NB4 (cell line): ENCODE data around the gene PCDH17.

Experiments
- DNase-seq: peaks from one replicate; pipeline ENCODE4 v3.0.0; 2010; ENCODE audit warnings: low read depth
- H3K4me3 ChIP-seq: one replicate; pipeline ENCODE4 v1.5.1; 2011; ENCODE audit warnings: mild to moderate bottlenecking, low read depth, low read length, moderate library complexity
- CTCF ChIP-seq: IDR thresholded peaks from one replicate; pipeline ENCODE4 v1.5.1; 2012; ENCODE audit warnings: low read depth, low read length
- MYC ChIP-seq: IDR thresholded peaks from 2 replicates; pipeline ENCODE4 v1.6.1; 2011; ENCODE audit warnings: low read depth, low read length
- POLR2A ChIP-seq: IDR thresholded peaks from 2 replicates; pipeline ENCODE4 v1.6.1; 2011; ENCODE audit warnings: mild to moderate bottlenecking; ENCODE audit not compliant: insufficient read length; ENCODE audit errors: extremely low read depth
- TF ChIP-seq, protein P1 (sequence below): IDR thresholded peaks from 2 replicates; pipeline ENCODE4 v1.6.1; 2011; ENCODE audit warnings: low read depth, low read length

The PCDH17 gene

DNA sequence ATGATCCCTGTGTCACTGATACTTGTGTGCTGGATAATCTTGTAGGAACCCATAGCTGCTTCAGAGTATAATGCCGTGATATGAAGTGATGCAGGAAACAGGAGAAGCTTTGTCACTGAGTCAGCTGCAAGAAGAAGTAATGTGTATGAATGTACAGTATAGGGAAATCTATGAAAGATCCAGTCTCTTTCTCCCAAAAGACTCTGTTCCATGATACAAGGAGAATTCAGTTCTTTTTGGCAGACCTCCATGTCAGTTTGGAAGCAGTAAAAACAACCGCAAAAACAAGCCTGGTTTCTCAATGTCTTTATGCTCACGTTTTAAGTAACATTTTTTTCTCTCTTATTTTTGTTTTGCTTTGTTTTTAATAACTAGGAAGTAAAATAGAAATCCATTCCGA is 33.9 kb downstream of the PCDH17 start:
- no peak overlapping the region for H3K4me3 ChIP-seq
- DNase-seq, result no peak
- TF ChIP-seq CTCF, result no peak
- no peak for TF ChIP-seq MYC
- TF ChIP-seq, protein P1, sequence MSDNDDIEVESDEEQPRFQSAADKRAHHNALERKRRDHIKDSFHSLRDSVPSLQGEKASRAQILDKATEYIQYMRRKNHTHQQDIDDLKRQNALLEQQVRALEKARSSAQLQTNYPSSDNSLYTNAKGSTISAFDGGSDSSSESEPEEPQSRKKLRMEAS, result no peak
- TF ChIP-seq POLR2A, result no peak

DNA sequence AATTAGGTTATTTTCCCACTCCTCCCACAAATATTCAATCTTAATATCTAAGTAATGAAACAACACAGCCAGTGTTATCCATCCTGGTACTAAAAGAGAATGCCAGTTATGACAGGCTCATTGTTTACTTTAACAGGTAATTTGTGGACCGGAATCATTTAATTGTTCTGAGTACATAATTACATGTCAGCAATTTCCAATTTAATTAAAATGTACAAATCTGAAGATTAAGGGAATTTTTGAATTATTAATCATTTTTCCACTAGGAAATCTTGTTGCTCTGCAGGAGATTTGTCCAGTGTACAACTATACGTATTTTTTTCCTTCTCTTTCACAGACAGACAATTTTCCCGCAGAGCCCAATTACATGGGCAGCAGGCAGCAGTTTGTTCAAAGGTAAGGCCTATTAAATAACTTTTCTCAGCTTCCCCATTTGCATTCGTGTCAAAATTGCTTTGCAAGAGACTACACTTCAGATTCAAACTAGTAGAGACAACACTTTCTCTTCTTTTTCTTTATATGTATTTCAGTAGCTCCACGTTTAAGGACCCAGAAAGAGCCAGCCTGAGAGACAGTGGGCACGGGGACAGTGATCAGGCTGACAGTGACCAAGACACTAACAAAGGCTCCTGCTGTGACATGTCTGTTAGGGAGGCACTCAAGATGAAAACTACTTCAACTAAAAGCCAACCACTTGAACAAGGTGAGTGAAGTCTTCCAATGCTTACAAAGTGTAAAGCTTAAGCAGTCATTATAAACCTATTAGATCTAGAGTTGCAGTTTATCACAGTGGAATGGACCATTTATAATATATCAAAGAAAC is 34.8 kb downstream of the PCDH17 start:
- DNase-seq, result no peak
- no peak overlapping the region for H3K4me3 ChIP-seq
- TF ChIP-seq CTCF, result no peak
- no peak for TF ChIP-seq MYC
- TF ChIP-seq, protein P1, result no peak
- no peak for TF ChIP-seq POLR2A

- DNase-seq, result no peak
- no peak for TF ChIP-seq CTCF
- TF ChIP-seq MYC, result no peak
- TF ChIP-seq, protein P1, result no peak
- no peak for TF ChIP-seq POLR2A
- H3K4me3 ChIP-seq, result no peak overlapping the region
Observed at GRCh38 chr13:57672168-57672567, 40.6 kb downstream of the PCDH17 start.

GRCh38 chr13:57673197-57673596 is 41.7 kb downstream of the PCDH17 start:
- no peak overlapping the region for H3K4me3 ChIP-seq
- DNase-seq, result no peak
- TF ChIP-seq, protein P1, result no peak
- TF ChIP-seq CTCF, result no peak
- no peak for TF ChIP-seq MYC
- no peak for TF ChIP-seq POLR2A

GRCh38 chr13:57675526-57675925 is 44.0 kb downstream of the PCDH17 start:
- no peak for DNase-seq
- H3K4me3 ChIP-seq, result no peak overlapping the region
- TF ChIP-seq, protein P1, result no peak
- TF ChIP-seq MYC, result no peak
- no peak for TF ChIP-seq POLR2A
- TF ChIP-seq CTCF, result no peak

GRCh38 chr13:57680609-57681008 is 49.1 kb downstream of the PCDH17 start:
- H3K4me3 ChIP-seq, result no peak overlapping the region
- TF ChIP-seq POLR2A, result no peak
- no peak for DNase-seq
